ENCODE data around the gene PPP1R27. TPM values are rescaled to one million over a fixed set of nuclear protein-coding genes. Genes with fewer than 3 reads are reported as not detected.

The PPP1R27 gene
- total RNA-seq, 1 experiment from 2014 or later: not detected

- H3K9me3 ChIP-seq (ENCODE audit: low read depth, low read length, poor library complexity, severe bottlenecking): no peaks in the 10 kb centered on the region
- H3K4me1 ChIP-seq (ENCODE audit: insufficient read depth, low read length, poor library complexity, severe bottlenecking): no peaks in the 10 kb centered on the region
- peaks cover 67% of the 10 kb centered on the region for H3K36me3 ChIP-seq (ENCODE audit: insufficient read depth, low read length, poor library complexity, severe bottlenecking)
- ChIA-PET POLR2A (ENCODE audit: low non-redundant PET) (no interaction called here), CTCF (no interaction called here)
- no peak for DNase-seq (ENCODE audit: low spot score)
- TF ChIP-seq EZH2 (IDR thresholded peaks at IDR 0.05; ENCODE audit: borderline replicate concordance, low read depth, low read length, poor library complexity, severe bottlenecking) (no peak), CTCF (conservative IDR thresholded peaks at IDR 0.05; ENCODE audit: low read depth, low read length) (no peak)
- no peak overlapping the region for H3K27ac ChIP-seq (ENCODE audit: low read depth, low read length, poor library complexity, severe bottlenecking)
- no peak overlapping the region for H3K4me3 ChIP-seq (ENCODE audit: low read depth, low read length, poor library complexity, severe bottlenecking)
- intact Hi-C loops (cut with micrococcal nuclease; ENCODE audit: unreplicated experiment): no loop called here
- H3K27me3 ChIP-seq (replicated peaks; ENCODE audit: insufficient read depth, low read depth, low read length, poor library complexity): no peaks in the 10 kb centered on the region
- BruUV-seq (replicated peaks): TSS peak; percentile 9
These were observed 11.3 kb upstream of the PPP1R27 start for GRCh38 chr17:81845881-81846742.

GRCh38 chr17:81845361-81845760 is 10.5 kb upstream of the PPP1R27 start:
- intact Hi-C loops (cut with micrococcal nuclease; ENCODE audit: unreplicated experiment): no loop called here
- no peaks in the 10 kb centered on the region for H3K9me3 ChIP-seq (ENCODE audit: low read depth, low read length, poor library complexity, severe bottlenecking)
- H3K36me3 ChIP-seq (ENCODE audit: insufficient read depth, low read length, poor library complexity, severe bottlenecking): peaks cover 63% of the 10 kb centered on the region
- ChIA-PET POLR2A (ENCODE audit: low non-redundant PET) (no interaction called here), CTCF (no interaction called here)
- no peak for DNase-seq (ENCODE audit: low spot score)
- no TSS peak for BruUV-seq (replicated peaks)
- no peak overlapping the region for H3K27ac ChIP-seq (ENCODE audit: low read depth, low read length, poor library complexity, severe bottlenecking)
- H3K4me3 ChIP-seq (ENCODE audit: low read depth, low read length, poor library complexity, severe bottlenecking): no peak overlapping the region
- H3K4me1 ChIP-seq (ENCODE audit: insufficient read depth, low read length, poor library complexity, severe bottlenecking): no peaks in the 10 kb centered on the region
- H3K27me3 ChIP-seq (replicated peaks; ENCODE audit: insufficient read depth, low read depth, low read length, poor library complexity): no peaks in the 10 kb centered on the region
- no peak for TF ChIP-seq EZH2 (IDR thresholded peaks at IDR 0.05; ENCODE audit: borderline replicate concordance, low read depth, low read length, poor library complexity, severe bottlenecking)
- no peak for TF ChIP-seq CTCF (conservative IDR thresholded peaks at IDR 0.05; ENCODE audit: low read depth, low read length)

- H3K9me3 ChIP-seq (ENCODE audit: low read depth, low read length, poor library complexity, severe bottlenecking): no peaks in the 10 kb centered on the region
- CTCF ChIA-PET: no interaction called here
- H3K27ac ChIP-seq (ENCODE audit: low read depth, low read length, poor library complexity, severe bottlenecking): no peak overlapping the region
- H3K4me1 ChIP-seq (ENCODE audit: insufficient read depth, low read length, poor library complexity, severe bottlenecking): no peaks in the 10 kb centered on the region
- POLR2A ChIA-PET (ENCODE audit: low non-redundant PET): no interaction called here
- no peak overlapping the region for H3K4me3 ChIP-seq (ENCODE audit: low read depth, low read length, poor library complexity, severe bottlenecking)
- H3K36me3 ChIP-seq (ENCODE audit: insufficient read depth, low read length, poor library complexity, severe bottlenecking): peaks cover 63% of the 10 kb centered on the region
- H3K27me3 ChIP-seq (replicated peaks; ENCODE audit: insufficient read depth, low read depth, low read length, poor library complexity): no peaks in the 10 kb centered on the region
- no peak for DNase-seq (ENCODE audit: low spot score)
- no TSS peak for BruUV-seq (replicated peaks)
- no peak for TF ChIP-seq CTCF (conservative IDR thresholded peaks at IDR 0.05; ENCODE audit: low read depth, low read length)
- no peak for TF ChIP-seq EZH2 (IDR thresholded peaks at IDR 0.05; ENCODE audit: borderline replicate concordance, low read depth, low read length, poor library complexity, severe bottlenecking)
- intact Hi-C loops (cut with micrococcal nuclease; ENCODE audit: unreplicated experiment): no loop called here
These were observed 10.0 kb upstream of the PPP1R27 start for GRCh38 chr17:81844887-81845286.
